Stimulated activated CD4-positive, alpha-beta T cell treated with anti-CD3 and anti-CD28 coated beads, Interleukin-1b, Interleukin-23, amount 100 ng/mL, for 24 hours (primary cell): ENCODE results near the gene CYRIA.

Experiments
- DNase-seq, 4 experiments: peaks; one replicate each; pipeline ENCODE4 v3.0.0-alpha.2; 2020; ENCODE audit warnings: low read depth in 4 of 4, low spot score in 1 of 4

The CYRIA gene

DNA sequence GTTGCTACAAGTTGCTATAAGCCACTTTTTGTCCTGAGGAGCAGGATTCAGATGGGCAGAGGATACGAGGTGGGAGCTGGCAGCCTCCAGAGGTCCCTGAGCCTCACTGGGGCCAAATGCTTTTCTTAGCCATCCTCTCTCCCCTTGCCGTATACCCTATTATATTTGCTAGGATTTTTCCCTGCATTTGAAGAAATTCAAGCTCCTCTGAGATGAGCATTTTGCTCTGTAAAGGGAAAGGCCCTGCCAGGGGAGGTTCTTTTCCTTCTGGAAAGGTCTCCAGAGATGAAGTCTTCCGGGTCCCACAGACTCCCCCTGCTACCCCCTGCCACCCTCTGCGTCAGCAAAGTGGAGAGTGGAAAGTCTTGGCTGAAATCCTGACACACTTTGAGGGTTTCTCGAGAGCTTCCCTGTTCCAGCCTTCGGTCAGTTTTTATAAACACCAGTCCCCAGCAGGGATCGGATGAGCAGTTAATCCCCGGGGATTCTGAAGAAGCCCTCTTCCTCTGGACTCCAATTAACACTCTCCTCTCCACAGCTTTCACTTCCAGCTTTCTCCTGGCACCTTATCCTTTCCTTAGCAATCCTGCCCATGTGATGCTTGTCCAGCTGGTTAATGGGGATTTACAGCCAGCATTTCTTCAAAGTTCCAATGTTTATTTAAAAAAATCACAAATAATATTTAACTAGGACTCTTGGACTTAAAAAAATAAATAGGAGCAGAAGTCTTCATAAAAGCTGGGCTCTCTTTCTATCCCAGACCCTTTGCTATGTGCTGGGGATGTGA, 13.1 kb downstream of the CYRIA start:
- no peak for DNase-seq

DNA sequence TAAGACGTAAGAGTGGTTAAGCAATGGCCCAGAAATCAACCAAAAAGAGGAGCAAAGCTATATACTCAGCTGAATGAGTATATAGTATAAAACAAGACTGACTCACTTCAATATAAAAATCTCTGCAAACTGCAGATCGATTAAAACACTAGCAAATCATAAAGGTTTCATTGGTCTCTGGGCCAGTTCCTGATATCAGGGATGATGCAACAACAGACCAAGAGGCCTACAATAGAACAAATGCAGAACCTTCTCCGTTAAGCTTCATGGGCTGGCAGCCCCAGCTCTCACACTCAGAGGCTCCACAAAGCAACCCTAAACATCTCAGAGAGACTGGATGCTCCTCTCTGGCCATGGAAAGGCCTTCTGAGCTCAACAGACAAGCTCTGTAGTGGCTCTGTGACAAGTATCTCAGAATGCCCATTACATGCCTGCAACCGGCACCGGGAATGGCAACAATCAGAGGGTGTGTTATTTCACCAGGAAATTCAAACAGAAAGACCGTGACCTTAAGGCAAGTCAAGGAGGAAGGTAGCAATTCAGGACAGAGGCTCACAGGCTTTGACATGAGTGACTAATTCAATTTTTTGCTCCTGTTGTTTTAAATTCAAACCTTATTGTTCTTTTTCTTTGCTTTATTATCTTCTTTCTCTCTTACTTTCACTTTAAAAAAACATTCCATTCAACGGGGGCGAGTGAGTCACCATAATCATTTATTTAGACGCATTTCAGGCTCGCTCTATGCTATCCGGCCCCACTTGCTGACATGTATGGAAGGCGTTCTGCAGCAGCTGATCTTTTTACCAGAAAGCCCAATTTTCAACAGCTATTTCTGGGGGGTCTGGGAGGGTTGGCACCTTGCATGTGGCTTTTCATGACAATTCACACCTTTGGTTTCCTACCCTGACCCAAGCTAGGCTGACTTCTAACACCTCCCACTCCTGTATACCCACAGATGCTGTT, 15.1 kb downstream of the CYRIA start:
- no peak for DNase-seq

DNA sequence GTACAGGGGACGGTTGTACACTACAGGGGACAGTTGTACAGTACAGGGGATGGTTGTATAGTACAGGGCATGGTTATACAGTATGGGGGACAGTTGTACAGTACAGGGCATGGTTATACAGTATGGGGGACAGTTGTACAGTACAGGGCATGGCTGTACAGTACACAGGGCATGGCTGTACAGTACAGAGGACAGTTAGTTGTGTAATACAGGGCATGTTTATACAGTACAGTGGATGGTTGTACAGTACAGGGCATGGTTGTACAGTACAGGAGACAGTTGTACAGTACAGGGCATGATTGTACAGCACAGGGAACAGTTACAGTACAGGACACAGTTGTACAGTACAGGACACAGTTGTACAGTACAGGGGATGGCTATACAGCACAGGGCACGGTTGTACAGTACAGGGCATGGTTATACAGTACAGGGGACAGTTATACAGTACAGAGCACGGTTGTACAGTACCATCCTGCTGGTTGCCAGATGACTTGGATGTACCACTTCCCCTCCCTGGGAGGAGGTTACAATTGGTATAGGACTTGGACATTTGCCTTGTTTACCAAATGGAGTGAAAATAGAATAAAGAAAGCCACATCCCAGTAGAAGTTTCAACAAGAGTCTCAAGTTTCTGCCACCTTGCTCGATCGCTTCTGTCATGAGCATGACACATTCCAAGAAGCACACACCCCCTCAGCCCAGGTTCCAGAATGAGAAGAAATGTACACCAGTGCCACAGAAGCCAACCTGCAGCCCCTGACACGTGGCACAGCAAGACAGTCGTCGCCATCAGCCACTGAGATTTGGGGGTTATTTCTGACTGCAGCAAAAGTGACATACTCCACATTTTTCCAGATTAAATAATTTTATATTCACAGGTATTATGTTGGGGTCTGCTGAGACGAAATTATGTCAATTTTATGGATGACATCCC, 16.0 kb downstream of the CYRIA start:
- no peak for DNase-seq

DNA sequence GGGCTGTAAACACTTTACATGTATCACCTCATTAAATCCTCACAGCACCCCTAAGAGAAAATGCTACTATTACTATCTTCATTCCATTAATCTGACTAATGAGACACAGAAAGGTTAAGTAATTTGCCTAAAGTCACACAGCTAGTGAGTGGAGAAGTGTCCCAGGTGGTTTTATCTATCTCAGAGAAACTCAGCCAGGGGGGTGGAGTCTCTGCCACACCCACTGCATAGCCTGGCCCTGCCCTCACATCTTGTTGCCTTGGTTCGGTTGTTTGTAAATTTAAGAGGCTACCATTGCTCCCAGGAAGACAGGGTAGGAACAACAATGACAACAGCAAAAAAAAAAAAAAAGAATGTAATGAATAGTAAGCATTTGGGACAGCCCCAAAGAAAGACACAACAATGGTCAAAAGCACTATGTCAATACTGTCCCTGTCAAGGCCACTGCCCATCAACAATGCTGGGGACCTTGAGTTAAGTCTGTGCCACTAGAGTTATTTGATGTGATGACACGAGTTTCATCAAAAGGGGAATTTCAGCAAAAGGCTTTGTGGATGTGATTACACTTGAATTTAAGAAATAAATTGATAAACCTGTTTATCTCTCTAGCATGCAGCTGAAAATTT, 17.5 kb downstream of the CYRIA start:
- no peak for DNase-seq

DNA sequence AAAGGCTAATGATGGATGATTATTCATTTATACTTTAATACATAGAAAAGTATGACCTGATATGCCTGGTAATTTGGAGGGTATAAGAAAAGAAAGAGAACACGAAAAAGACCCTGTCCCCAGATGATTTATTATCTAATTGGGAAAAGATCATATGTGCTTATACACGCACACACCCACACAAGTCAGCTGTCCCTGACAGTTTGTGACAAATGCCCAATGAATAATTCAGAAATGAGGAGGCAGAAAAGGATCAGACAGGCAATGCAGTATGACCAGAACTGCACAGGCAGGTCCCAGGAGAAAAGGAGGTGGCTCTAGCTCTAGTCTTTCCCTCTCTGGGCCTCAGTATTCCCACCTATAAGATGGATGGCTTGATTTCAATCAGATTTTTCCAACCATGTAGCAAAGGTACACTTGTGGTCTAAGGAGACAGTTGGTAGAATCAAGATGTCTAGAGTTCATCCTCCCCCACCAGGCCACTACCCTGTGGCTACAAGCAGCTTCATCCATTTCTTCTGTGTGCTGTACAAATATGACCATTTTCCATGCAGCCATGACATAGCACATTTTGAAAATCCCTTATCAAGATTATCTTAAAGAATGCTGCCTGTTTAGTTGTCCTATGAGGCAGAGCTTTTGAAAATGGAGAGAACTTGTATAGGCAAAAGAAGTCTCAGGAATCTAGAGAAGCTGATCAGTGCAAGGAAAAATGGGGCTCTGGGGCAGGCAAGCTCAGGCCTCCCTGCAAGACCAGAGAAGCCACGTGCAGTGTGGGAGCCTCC, 19.7 kb downstream of the CYRIA start:
- no peak for DNase-seq

DNA sequence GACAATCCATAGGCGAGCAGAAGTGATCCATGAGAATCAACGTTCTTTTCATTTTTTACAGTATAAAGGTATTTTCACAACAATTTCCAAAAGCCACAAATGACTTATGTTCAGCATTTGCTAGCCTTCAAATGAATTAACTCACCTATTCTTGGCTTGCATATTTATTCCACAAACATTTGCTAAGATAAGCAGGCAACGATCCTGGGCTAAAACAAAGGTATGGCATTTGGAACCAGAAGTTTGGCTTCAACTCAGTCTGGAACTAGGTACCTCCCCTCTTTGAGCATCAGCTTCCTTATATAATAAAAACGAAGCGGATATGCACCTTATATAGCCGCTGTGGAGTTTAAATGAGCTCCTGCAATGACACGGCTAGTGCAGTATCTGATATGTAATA, 20.5 kb downstream of the CYRIA start:
- DNase-seq: no peak

DNA sequence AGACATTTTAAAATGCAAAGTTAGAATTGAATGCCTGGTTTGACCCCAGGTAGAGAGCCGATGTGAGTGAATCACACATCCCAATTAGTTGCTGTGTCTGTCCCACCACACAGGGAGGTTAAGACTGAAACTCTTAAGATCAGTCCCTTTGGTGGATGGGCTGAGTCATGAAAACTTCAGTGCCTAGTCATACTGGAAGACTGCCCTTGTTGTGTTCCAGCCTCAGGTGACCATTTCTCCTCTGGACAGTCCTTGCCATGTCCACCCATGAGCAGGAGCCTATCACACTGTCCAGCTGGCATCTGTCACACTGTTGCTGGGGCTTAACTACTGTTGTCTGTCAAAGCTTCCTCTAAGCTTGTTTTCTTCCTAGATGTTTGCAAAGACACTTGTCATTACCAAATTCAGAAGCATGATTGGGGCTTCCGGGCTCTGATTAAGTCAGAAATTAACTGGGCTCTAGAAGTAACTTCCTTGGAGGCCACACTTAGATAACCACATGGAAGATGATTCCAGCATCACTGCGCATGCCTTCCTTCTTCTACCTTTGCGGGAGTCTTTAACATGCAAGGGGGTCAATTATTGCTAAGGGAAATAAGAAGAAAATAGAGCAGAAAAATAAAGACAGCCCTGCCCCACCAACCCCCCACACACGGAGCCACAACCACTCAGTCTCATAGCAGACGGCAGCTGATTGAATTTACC, 21.3 kb downstream of the CYRIA start:
- DNase-seq: no peak

DNA sequence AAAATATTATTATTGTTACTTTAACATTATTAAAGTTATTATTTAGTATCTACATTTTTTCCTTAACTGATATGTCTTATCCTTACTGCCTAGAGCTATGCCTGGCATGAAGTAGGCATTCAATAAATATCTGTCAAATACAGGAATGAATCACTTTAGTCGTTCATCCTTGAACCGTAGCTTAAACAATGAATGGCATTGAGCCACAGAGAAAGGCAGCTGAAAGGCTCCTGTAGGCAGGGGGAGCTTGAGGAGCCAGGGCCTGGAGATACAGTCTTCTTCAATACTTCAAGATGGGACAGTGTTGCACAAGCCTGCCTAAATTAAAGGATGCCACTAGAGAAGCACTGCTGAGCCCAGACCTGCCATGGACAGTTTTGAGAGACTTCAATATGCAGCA, 22.5 kb downstream of the CYRIA start:
- no peak for DNase-seq

DNA sequence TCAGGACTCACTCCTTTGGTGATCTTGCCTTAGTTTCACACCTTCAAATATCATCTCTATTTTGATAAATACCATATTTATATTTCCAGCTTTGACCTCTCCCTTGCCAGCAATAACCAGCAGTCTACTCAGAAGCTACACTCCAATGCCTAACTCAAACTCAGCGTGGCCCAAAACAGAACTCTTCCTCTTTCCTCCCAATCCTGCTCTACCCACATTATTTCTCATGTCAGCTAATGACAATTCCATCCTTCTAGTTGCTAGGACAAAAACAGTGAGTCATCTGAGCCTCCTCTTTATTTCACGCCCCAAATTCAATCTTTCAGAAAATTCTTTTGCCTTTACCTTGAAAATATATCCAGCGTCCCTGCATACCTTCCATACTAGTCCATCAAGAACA, 23.5 kb downstream of the CYRIA start:
- DNase-seq: no peak

DNA sequence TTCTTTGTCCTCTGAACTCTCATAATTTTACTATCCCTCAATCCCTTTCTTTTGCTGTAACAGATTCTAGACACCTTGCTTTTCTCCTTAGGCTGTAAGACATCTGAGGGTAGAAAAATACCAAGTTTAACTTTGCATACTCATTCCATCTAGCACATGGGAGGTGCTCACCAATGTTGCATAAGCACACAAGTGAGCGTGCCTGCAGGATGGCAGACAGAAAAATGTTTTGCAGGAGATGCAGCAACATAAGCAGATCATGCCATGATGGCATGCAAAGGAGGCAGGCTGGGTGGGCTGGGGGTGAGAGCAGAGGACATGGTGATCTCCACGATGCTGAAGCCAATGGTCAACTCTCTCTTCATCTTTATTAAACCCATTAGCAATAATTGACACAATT, 24.1 kb downstream of the CYRIA start:
- no peak for DNase-seq

DNA sequence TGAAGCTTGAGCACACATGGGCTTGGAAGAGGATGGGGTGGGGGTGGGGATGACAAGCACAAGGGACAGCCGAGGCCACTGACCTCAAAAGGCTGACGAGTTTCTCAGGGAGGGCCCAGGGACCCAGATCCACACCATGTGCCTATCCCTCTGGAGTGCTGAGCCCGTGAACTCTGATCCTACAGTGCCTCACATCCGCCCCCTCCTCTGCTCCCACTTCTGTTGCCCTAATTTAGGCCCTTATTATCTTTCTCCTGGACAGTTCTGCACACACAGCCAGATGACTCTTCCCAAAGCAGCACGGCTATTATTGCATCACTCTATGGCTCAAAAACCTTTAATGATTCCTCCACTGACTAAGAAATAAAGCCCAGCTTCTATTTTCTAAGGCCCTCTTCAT, 24.8 kb downstream of the CYRIA start:
- DNase-seq: no peak

DNA sequence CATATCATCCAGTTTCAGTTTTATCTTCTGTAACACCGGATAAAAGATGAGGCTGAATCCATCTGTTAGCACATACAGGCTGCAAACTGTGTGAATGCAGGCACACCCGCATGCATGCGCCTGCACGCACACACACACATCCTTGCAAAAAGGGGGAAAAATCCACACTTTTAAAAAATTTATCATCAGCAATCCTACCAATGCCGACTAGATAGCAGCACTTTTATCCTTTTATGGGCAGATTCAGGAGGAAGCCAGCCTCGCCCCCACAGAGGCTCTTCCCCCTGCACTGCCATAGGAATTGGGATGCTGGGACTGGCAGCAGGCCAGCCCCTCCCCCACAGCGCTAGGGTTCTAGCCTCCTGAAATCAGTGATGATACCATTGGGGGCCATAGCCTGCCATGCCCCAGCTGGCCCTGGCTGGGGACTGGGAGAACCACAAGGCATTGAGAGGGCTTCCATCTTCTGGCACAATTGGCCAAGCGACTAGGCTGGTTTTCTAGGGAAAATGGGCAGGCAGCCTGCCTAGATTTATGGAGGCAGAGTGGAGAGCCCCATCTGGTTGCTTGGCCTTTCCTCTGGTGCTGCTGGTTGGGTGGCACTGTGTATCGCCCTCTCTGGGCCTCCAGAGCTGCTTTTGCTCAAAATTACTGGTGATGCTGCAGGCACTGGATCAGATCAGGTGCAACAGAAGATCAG, 25.5 kb downstream of the CYRIA start:
- no peak for DNase-seq

DNA sequence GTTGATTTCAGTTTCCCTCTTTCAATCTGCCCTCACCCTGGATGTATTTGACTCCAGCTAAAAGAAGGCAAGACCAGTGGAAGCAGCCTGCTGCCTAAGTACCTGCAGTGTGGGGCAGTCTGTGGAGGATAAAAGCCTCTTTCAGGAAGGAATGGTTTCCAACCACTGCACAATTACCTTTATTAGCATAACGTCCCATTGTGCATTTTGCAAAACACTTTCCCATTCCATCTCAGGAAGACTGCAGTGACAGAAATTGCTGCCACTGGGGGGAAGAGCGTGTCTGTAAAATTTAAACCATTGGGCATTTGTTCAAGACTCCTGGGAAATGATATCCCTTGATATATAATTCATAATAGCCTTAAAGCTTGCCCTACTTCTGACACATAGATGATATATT, 26.2 kb downstream of the CYRIA start:
- no peak for DNase-seq

DNA sequence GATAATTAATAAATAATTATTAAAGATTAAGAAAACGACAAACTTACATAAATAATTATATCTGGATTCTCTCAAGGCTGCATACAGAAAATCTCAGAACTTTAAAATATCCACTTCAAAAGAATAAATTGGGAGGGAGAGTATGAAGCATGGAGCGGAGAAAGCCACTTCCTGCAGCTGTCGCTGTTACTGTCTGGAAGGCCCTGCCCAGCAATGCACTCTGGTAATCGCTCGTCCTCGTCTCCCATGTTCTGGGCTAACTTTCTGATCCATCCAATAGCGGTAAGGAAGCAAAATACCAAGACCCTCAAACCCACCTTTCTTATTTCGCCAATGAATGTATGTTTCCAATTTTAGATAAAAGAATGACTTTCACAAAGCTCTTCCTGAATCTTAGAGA, 26.7 kb downstream of the CYRIA start:
- no peak for DNase-seq

DNA sequence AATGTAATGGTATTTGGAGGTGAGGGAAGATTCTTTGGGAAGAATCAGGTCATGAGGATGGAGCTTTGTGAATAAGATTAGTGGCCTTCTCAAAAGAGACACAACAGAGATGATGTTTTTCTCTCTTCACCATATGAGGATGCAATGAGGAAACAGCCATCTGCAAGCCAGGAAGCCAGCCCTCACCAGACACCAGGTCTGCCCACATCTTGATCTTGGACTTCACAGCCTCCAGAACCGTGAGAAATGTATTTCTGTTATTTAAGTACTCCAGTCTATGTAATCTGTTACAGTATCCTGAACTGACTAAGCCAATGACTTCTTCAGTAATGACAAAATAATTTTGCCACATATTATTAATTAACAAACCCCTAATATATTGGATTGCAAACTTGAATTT, 28.3 kb downstream of the CYRIA start:
- DNase-seq: no peak

DNA sequence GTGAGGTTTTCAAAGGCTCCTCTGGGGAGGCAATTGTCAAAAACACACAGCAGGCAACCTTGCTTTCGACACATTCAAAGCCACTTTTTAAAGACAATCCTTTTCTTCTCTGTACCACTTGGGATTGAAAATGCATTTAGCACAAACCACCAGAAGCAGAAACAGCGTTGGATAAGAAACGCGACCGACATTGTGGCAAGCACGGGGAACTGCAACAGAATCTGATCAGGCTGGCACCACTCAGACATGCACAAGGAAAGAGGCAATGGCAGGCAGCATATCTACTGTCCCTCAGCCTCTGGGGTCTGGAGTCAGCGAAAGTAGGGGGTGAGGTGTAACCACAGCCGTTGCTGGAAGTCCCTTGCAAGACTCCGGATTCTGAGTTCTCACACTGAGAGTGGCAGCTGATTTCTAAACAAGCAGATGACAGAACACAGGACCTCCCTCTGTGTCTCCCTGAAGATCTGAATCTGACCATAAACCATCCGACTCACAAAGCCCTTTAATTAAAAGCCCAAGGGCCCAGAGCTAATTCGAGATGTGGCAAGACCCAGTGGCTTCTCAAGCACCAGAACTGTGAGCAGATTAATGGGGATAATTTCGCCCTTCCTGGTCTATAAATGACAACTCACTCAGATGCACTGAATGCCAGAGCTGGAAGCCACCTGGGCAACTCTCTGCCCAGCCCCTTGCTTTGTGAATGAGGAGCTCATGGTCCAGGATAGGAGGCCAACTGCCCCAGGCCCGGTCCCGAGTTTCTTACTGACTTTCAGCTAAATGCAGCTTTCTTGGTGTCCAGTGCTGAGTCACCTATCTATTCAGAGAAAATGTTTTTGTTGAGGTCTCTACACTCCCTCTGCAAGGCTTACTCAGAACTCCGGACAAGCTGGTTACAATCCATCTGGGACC, 29.6 kb downstream of the CYRIA start:
- no peak for DNase-seq

DNA sequence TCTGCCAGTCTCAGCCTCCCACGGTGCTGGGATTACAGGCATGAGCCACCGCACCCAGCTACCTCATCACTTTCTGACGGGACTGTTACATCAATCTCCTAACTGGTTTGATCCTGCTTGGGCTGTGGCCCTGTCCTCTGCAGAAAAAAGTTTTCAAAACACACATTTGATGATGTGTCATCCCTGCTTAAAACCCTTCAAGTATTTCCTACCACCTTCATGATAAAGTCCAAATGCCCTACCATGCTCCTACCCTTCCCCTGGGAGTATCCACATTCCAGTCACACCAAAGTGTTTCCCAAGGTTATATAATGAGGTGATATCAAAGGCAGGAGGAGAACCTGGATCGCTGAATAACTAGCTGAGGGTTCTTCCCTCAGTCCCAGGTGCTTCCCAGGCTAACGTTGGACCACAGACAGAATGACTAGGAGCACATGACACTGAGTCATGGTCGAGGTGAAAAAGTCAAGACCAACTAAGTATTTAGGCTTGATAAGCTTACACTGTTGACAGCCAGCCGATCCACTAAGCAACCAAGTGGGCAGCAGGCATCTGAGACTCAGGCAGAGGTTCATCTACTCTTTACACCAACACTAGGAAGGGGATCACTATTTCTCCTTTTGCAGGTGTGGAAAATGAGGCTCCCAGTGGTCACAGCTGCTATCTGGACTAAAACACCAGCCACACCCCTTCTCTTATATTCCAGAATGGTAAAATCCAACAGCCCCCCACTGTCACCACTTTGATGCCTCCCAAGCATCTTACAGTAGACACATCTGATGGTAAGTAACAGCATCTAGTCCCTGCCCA, 31.8 kb downstream of the CYRIA start:
- DNase-seq: no peak
